CD4-positive, alpha-beta T cell treated with Interleukin-17A for 1 hour (primary cell): ENCODE results near the gene ERG.
A peak's percentile ranks its signal among the peaks of the same experiment; 100 is the strongest.

Source experiments
- DNase-seq: peaks from one replicate; pipeline ENCODE4 v3.0.0-alpha.2; 2020

ERG gene

DNA sequence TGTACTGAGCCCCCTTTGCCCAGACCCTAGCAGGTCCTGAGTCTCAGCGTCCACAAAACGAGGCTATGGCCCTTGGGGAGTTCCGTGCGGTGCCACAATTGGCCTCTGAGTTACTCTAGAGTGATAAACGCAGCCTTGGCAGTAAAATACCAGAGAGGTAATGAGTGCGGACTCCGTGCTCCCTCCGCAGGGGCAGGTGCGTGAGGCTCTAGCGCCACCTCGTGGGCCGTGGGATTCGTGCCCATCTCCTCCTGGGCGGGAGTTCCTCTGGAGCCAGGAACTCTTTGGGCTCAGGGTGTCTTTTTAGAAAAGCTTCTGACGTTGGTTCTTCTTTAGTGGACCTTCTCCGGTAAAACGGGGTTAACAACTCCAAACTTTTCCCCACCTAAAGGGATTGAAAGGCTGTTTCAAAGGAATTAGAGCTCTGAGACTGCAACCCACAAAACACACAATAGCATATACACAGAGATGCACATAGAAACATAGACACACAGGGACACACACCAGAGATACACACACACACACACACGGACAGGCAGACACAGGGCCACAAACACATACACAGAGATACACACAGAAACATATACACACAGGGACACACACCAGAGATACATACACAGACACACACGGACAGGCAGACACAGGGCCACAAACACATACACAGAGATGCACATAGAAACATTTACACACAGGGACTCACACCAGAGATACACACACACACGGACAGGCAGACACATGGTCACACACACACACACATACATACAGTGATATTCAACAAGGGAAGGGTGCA is 142.1 kb downstream of the ERG start:
- peak; percentile 51 for DNase-seq

DNA sequence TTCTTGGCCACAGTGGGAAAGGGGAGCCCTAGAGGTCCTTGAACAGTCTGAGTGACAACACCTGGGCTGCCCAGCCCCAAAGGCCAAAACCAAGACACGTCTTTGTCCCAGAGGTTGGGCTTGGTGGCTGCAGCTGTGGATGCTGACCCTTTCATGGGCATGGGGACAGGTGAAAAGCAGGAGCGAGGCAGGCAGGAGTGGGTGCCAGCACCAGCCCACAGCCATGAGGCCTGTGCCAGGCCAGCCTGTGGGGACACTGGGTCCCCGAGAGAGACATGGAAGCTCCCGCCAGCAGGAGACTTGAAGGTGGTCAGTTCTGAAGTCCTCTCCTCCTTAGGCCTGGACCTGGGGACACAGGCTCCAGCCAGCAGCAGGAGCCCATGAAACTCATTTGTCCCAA is 142.9 kb downstream of the ERG start:
- DNase-seq = no peak

DNA sequence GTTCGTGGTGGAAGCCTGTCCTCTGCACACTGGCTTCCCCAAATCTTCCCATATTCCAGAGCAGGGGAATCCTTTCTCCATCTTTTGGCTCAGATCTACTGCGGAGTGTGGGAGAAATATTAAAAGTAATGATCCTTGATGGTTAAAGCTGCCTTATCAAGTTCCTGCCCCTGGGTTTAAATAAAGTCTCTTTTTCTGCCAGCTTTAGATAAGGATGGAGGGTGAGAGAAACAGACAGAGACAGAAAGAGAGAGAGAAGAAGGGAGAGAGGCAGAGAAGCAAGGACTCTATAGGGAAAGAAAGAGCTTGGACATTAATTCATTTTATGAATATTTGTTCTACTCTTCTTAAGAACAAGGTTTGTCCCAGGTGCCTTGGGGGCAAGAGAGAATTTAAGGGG is 143.5 kb downstream of the ERG start:
- no peak for DNase-seq

DNA sequence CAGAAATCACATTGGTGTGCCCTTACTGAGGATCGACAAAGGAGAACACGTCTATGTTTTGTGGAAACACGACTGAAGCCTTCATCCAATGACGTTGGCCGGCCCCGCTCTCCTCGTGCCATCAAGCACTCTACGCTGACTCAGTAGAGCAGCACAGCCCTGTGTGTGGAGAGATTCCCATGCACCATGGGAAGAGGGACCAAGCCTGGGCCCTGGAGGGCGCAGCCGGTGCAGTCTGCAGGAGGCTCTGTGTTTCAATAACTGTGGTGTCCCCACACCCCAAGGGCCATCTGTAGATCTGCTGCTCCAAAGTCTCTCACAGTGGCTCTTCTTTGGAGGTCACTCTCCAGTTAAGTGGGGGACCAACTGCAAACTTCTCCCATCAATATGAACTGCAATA is 144.0 kb downstream of the ERG start:
- no peak for DNase-seq

DNA sequence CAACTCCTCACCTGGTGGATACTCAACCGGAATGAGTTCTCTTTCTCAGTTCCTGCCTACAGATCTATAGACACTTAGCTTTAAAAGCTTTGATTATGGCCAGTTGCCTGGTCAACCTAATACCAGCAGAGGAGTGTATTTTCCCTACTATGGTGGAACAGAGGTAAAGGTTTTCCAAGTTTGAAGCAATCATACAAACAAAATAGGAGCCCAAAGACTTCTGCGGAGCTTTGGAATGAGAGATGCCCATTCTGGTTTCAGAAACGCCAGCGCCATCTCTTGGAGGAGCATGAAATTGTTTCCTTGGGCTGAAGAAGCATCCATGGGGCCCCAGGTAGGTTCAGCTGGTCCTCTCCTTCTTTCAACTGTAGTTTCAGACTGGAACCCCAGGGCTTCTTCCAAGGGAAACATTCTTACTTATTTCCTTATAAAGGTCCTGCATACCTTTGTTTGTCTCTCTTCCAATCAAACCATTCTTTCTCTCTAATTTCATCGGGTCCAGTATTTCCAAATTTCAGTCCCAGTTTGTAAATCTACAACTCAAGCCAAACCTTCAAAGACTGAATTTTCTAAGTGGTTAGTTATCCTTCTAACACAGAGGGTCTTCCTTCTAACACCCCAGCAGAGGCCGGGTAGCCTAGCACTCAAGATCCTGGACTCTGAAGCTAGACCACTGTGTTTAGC is 145.6 kb downstream of the ERG start:
- peak; percentile 19 for DNase-seq

DNA sequence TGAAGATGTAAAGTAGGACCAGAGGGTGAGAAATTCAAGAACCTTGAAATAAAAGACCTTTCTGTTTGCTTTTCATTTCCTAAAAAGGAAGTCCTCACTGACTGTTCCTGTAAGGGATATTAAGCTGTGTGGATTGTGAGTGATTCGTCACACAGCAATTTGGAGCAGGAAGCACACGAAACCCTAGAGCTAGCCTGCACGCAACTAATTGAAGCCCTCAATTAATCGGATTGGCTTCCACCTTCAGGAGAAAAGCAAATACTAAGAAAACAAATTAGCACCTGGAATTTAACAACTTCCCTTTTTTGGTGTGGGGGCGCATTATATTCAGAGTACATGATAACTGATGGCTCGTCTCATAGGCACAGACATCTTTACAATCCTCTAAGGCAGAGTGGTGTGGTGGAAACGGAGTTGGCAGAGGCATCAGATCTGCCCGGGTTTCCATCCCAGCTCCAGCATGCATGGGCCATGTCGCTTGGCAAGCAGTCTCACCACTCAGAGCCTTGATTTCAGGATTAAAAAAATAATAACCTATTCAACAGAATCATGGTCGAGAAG is 146.2 kb downstream of the ERG start:
- DNase-seq = no peak

DNA sequence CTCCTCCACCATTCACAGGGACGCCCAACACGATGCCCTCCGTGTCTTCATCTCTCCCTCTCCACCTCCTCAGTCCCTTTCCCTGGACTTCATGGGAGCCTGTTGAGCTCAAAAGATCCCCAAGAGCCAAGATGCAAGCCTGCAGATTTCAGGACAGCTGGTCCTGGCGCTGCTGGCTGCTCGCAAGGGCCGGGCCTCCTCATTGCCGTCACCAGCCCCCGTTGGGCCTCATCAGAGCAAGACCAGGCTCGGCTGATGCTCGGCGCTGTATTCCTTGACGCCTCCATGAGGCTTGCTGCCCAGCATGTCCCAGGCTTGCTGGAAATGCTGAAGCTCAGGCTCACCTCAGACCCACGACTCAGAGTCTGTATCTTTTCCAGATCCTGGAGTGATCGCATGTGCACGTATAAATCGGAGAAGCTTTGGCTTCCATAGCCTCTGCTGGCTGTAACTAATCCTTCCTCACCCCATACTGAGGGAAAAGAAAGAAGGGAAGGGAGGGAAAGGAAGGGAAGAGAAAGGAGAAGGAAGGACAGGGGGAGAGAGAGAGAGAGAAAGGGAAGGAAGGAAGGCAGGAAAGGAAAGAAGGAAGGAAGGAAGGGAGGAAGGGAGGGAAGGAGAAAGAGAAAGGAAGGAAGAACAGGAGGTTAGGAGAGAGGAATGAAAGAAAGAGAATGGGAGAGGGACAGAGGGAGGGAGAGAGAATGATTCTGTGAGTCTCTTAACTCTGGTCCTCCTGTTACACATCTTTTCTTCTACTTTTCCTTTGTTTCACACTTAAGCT is 146.9 kb downstream of the ERG start:
- no peak for DNase-seq

DNA sequence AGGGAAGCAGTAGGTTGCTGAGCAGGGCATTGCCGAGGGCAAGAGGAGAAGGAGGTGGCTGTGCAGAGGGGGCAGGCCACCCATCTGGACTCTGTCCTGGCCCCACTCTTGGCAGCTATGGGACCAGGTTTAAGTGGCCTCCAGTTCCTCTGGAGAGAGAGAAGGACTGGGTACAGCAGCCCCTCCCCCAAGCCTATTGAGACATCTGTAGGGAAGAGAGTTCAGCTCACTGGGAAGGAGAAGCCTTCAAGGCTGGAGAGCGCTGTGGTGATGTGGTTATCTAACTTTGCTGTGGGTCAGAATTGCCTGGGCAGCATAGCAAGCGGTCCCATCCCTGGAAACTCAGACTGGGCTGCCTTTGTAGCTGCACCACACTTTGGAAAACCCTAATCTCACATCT is 147.6 kb downstream of the ERG start:
- DNase-seq = no peak

DNA sequence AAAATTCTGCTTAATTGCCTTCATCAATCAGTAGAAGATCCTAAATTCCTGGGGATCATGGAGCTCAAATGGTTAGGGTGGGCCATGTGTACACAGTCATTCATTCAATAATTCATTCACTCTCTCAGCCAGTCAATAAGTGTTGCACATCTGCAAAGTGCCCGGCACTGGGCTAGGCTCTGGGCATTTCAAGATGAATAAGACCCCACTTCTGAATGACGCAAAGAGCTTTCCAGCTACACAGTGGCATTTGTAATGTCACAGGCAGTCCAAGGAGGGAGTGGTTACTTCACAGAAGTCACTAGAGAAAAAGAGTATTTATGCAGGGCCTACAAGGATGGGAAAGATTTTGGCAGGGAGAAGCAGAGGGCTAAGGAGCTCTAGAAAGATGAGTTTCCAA is 148.3 kb downstream of the ERG start:
- no peak for DNase-seq

DNA sequence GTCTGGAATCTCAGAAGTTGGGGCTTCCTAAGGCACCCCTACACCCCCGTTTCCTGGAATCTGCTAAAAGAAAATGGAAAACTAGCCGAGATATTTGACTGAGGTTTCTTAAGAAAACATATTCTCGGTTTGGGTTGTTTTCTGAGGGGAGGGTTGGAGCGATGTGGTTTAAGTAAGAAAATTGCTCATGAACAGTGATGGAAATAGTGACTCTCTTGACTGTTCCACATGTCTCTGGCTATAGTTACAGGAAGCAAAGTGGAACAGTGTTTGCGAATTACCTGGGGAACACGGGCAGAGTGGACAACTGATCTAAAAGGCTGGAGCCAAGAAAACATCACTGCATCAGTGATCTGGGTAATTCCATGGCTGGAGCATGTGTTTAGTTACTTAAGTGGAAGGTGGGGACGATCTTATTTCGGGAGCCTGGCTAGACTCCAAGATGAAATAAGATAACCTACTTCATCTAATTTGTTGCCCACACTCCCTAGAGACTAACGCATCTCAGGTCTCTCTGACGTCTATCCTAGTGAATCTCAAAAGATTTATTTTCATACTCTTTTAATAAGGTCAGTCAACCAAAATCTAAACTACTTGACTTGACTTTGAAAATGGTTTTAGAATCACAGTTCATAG is 149.0 kb downstream of the ERG start:
- DNase-seq = no peak

DNA sequence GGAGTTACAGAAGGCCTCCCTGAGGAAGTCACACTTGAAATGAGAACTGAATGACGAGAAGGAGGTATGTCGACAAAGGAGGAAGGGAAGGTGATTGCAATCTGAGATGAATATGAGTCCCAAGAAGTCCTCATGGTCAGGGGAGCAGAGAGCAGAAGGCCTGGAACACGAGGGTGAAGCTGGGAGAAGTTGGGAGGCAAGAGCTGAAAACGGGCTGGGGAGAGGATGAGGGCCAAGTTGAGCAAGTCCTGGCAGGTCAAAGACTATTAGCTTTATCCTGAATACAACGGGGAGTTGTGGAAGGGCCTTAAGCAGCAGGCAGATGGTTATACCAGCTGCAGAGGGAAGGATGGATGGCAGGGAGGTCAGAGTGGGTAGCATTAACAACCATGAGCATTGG is 152.0 kb downstream of the ERG start:
- no peak for DNase-seq

DNA sequence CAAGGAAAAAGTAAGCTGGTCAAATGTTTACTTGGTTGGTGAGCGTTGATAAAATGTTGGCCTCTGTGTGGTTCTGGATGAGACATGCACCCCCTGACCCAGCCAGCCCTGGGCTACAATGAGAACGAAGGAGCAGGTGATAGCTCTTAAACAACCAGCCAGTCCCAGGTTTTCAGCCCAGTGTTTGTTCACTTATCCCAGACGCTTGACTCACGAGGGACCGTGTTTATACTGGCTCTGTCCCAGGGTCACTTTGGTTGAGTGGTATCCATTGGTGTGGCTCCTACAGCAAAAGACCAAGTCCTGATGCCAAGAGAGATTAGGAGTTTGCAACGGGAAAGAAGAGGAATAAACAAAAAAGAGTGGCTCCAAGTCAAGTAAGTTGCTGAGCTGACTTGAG is 154.6 kb downstream of the ERG start:
- DNase-seq = no peak

DNA sequence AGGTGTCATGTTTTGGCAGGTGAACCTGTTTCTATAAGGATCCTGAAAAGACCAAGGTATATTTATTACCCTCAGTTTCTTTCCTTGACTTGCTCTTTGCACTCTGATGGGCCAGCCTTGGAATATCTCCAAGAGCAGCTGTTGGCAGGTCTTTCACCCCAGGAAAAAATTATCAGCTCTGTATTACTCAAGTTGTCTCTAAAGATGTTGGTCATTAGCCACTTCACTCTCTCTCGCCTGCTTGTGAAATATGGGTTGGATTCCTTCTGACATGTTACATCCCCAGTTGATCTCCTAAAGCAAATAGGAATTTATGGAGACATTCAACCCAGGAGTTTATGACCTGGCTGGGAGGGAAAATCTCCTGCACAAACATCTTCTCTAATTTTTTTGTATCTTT is 155.5 kb downstream of the ERG start:
- DNase-seq = no peak

DNA sequence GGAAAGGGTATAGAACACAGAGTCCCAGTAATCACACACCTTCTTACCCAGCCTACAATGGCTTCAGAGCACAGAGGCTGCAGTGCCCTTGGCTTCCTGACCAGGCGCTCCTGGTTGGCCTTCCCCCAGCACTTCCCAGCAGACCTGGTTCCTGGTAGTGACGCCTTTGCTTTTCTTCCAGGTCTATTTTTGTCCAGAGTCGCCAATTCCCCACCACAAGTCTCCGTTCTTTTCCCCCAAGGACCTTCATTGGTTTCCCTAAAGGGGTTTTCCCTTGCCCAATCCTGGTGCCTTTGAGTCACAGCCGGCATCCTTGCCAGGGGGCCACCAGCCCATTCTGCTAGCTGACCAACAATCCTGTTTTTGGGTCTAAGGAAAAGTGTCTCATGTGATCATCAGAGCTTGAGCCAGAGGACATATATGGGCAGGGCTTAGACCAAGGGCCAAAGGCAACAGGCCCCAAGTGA is 156.7 kb downstream of the ERG start:
- DNase-seq = no peak

DNA sequence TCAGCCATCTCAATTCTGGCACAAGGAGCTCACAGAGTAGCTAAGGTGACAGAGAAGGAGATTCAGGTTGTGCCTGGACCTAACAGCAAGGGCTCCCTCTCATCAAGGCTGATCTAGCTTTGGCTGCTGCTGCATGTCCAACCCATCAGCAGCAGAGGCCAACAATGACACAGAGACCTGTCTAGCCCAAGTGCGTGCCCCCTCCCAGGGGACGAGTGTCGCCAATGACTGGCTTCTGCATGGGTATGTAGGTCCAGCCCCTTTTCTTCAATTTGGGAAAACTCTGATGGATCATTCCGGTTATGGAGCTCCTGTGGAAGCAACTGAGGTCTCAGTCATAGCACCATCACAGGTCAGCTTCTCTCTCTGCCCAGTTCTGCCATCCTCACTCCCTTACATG is 158.1 kb downstream of the ERG start:
- no peak for DNase-seq

DNA sequence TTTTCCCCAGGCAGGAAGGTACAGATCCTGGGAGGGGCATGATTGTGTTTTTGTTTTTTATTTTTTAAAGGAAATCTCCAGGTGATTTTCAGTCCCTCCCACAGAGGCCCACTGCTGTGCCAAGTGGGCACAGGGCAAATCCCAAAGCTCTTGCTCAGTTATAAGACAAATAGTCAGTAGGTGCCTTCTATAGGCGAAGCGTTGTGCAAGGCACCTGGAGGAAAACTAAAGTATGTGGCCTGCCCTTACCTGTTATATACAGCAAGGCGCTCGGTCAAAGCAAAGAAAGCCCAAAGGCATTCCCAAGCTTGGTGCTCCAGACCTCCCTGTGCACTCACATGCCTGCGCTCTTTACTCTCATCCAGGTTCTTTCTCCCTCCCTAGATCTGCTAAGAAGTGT is 160.5 kb downstream of the ERG start:
- no peak for DNase-seq

DNA sequence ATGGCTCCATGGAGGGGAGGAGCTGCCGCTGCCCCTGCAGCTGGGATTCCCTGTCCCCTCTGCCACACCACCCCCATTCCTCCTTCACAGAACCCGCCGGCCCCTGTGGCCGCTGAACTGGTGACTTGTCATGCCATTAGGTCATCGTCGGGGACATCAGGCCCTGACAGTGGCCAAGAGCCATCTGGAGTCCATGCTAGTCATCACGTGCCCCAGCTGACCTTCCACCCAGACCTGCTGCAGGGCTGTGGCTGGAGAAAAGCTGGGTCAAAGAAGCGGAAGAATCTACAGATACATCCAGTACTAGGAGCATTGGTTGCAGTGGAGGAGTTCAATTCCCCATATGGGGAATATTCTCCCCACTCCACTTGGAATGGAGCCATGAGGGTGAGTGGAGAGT is 163.4 kb downstream of the ERG start:
- no peak for DNase-seq

DNA sequence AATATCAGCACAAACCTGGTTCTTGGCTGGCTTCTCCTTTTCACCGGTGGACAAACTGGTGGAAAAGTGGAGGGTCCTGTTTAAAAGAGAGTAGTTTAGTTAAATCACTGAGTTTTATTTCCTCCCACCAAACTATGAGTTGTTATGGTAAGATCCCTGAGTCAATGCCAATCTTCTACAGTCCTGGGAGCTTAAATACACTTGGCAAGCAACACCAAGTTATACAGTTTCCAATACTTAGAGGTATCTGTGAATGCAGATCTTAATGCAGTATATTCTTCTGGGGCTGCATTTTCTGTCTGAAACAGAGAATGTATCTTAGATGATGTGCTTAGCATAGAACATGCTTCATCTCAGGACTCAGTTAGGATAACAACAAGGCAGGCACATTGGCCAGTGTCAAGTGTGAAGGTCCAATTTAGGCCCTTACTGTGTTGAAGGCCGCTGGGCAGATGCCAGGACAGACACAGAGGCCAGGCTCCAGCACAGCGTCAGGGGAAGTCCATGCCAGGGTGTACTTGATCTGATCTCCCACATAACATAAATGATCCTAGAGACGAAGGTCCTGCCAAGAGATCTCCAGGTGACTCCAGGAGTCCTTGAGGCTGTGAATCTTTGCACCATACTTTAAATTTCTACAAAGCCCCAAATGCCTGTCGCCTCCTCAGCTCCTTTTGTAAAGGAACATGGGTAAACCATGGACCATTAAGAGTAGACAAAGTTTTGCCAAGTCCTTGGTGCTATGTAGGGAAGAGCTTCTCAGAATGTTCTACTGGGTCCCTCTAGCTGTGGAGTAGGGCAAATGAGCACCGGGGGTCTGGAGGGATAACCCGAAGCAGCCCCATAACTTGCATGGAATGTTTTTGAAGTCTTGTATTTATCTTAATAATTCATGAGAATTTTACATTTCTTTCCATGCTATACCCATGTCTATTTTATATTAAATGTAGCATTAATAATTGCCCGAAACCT is 164.7 kb downstream of the ERG start:
- DNase-seq = no peak

DNA sequence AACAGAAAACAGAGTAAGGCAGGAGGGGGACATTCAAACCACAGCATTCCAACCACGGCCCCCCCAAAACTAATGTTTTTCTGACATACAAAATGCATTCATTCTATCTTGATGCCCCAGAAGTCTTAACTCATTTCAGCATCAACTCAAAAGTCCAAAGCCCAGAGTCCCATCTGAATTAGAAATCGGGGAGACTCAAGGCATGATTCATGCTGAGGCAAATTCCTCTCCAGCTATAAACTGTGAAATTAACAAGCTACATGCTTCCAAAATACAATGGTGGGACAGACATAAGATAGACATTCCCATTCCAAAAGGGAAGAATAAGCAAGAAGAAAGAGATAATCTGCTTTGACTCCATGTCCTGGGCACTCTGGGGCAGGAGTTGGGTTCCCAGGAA is 167.6 kb downstream of the ERG start:
- DNase-seq = no peak
